Measurements from ENCODE around the gene KCNQ5. TPM values are rescaled to one million over a fixed set of nuclear protein-coding genes. Genes with fewer than 3 reads are reported as not detected.

The KCNQ5 gene
- total RNA-seq, 2 donors from 2014 or later = 0.67 TPM; not detected in 1

- Histone ChIP-seq H3K4me1 (no peaks in the 10 kb centered on the region), H3K4me3 (no peak overlapping the region)
- no peak for TF ChIP-seq CTCF (IDR thresholded peaks at IDR 0.05)
These were observed 547.2 kb downstream of the KCNQ5 start for GRCh38 chr6:73169111-73169510.

GRCh38 chr6:73169633-73170032 is 547.8 kb downstream of the KCNQ5 start:
- Histone ChIP-seq H3K4me1 (no peaks in the 10 kb centered on the region), H3K9me3 (no peaks in the 10 kb centered on the region), H3K36me3 (no peaks in the 10 kb centered on the region), H3K27me3 (no peaks in the 10 kb centered on the region), H3K4me3 (no peak overlapping the region), H3K27ac (no peak overlapping the region)
- no peak for TF ChIP-seq CTCF (IDR thresholded peaks at IDR 0.05)
- DNase-seq (ENCODE audit: low spot score) = no peak

More at GRCh38 chr6:73169111-73169510, 547.2 kb downstream of the KCNQ5 start:
- DNase-seq (ENCODE audit: low spot score) = no peak
- Histone ChIP-seq H3K36me3 (no peaks in the 10 kb centered on the region), H3K27ac (peak overlapping the region in 1 of 2 donors; percentile 12), H3K27me3 (no peaks in the 10 kb centered on the region), H3K9me3 (no peaks in the 10 kb centered on the region)

- no peak overlapping the region for H3K27ac ChIP-seq
- H3K36me3 ChIP-seq = no peaks in the 10 kb centered on the region
- H3K4me3 ChIP-seq = no peak overlapping the region
- no peak for DNase-seq (ENCODE audit: low spot score)
- TF ChIP-seq CTCF (IDR thresholded peaks at IDR 0.05) = no peak
- H3K9me3 ChIP-seq = no peaks in the 10 kb centered on the region
- no peaks in the 10 kb centered on the region for H3K27me3 ChIP-seq
- H3K4me1 ChIP-seq = no peaks in the 10 kb centered on the region
These were observed 552.8 kb downstream of the KCNQ5 start for GRCh38 chr6:73174646-73175045.

GRCh38 chr6:73176057-73176456 is 554.2 kb downstream of the KCNQ5 start:
- DNase-seq (ENCODE audit: low spot score) = no peak
- Histone ChIP-seq H3K27ac (no peak overlapping the region), H3K27me3 (no peaks in the 10 kb centered on the region), H3K4me3 (no peak overlapping the region), H3K9me3 (no peaks in the 10 kb centered on the region), H3K36me3 (no peaks in the 10 kb centered on the region), H3K4me1 (no peaks in the 10 kb centered on the region)
- no peak for TF ChIP-seq CTCF (IDR thresholded peaks at IDR 0.05)

- no peak overlapping the region for H3K27ac ChIP-seq
- H3K4me3 ChIP-seq = no peak overlapping the region
- H3K27me3 ChIP-seq = no peaks in the 10 kb centered on the region
- no peaks in the 10 kb centered on the region for H3K9me3 ChIP-seq
- TF ChIP-seq CTCF (IDR thresholded peaks at IDR 0.05) = no peak
- H3K36me3 ChIP-seq = no peaks in the 10 kb centered on the region
- DNase-seq (ENCODE audit: low spot score) = no peak
- no peaks in the 10 kb centered on the region for H3K4me1 ChIP-seq
These were observed 555.5 kb downstream of the KCNQ5 start for GRCh38 chr6:73177221-73177944.
